HCT116 (cell line): ENCODE data around the gene APBA1. TPM values are rescaled to one million over a fixed set of nuclear protein-coding genes. Genes with fewer than 3 reads are reported as not detected.

Experiments
- ATAC-seq: fragments of 200-7000 bp; cut with Tn5 transposase; 2 replicates; pipeline ENCODE4 v1.9.1; 2020; ENCODE audit warnings: mild to moderate bottlenecking, moderate library complexity
- BruUV-seq: library from RNA; stranded (reverse); fragments of 400-500 nt; replicated peaks from 2 replicates; lab custom pipeline; 2021; lab: Mats Ljungman, UMichigan
- CTCF ChIA-PET: fragments of 300-600 bp; sonication (Branson Sonifier 250); formaldehyde crosslinking; loops from one replicate; lab custom pipeline; 2021; ENCODE audit warnings: antibody characterized with exemption; lab: Charles Lee
- POLR2A ChIA-PET: fragments of 300-600, 350-600 bp; sonication (Branson Sonifier 250); formaldehyde crosslinking; loops from one replicate; lab custom pipeline; 2021; ENCODE audit warnings: antibody characterized with exemption; lab: Charles Lee
- RAD21 ChIA-PET, 2 experiments: fragments of 300-600 bp; sonication (Branson Sonifier 250); formaldehyde crosslinking; loops; one replicate each; lab custom pipeline; 2023; ENCODE audit warnings: low total read pairs in 2 of 2; ENCODE audit not compliant: uncharacterized antibody in 2 of 2, unreplicated experiment in 2 of 2, low non-redundant PET in 1 of 2; lab: Charles Lee
- DNase-seq: peaks from one replicate; pipeline ENCODE4 v3.0.0-alpha.2; 2010; ENCODE audit warnings: low read depth, low spot score
- H2AFZ ChIP-seq: fragments of 200-600 bp; shearing (Covaris generic), sonication (generic); 2 replicates; pipeline ENCODE4 v1.6.1; 2017; ENCODE audit warnings: low read depth, mixed run types, mixed read lengths, antibody characterized with exemption, low read length; ENCODE audit not compliant: poor library complexity, severe bottlenecking
- H3K27ac ChIP-seq: 2 replicates; pipeline ENCODE4 v1.5.1; 2012; ENCODE audit warnings: low read depth, low read length
- H3K27me3 ChIP-seq: fragments of 200-600 bp; sonication (generic); 2 replicates; pipeline ENCODE4 v1.6.1; 2016; ENCODE audit warnings: mixed run types, low read length, mixed read lengths; ENCODE audit not compliant: insufficient read depth
- H3K36me3 ChIP-seq, 2 experiments: fragments of 200-500 bp in 1 of 2; fragments of 200-600 bp in 1 of 2; sonication (Bioruptor generic) in 1 of 2; sonication (generic) in 1 of 2; 2 replicates each; pipeline versions ENCODE4 v1.5.1 to v1.6.1; 2014 to 2016; ENCODE audit warnings: low read length in 2 of 2, inconsistent platforms in 1 of 2, mixed read lengths in 1 of 2, mixed run types in 1 of 2; ENCODE audit not compliant: insufficient read depth in 2 of 2, control insufficient read depth in 1 of 2
- H3K4me1 ChIP-seq, 2 experiments: fragments of 200-600 bp in 1 of 2; sonication (generic) in 1 of 2; 2 replicates each; pipeline versions ENCODE4 v1.5.1 to v1.6.1; 2012 to 2017; ENCODE audit warnings: low read length in 2 of 2, inconsistent platforms in 1 of 2, mild to moderate bottlenecking in 1 of 2, mixed read lengths in 1 of 2, mixed run types in 1 of 2, moderate library complexity in 1 of 2; ENCODE audit not compliant: insufficient read depth in 2 of 2, control insufficient read depth in 1 of 2
- H3K4me2 ChIP-seq: fragments of 200-600 bp; sonication (generic); 2 replicates; pipeline ENCODE4 v1.6.1; 2017; ENCODE audit warnings: mixed run types, low read length, mixed read lengths
- H3K4me3 ChIP-seq, 2 experiments: fragments of 200-600 bp in 1 of 2; sonication (generic) in 1 of 2; replicated peaks in 1 of 2; 2 replicates each; pipeline ENCODE4 v1.5.1; 2011 to 2016; ENCODE audit warnings: low read length in 2 of 2, control low read depth in 1 of 2, low read depth in 1 of 2, mild to moderate bottlenecking in 1 of 2, mixed read lengths in 1 of 2, mixed run types in 1 of 2
- H3K79me2 ChIP-seq: fragments of 200-600 bp; sonication (generic); 2 replicates; pipeline ENCODE4 v1.6.1; 2017; ENCODE audit warnings: mild to moderate bottlenecking, mixed run types, low read length, moderate library complexity, mixed read lengths; ENCODE audit not compliant: insufficient read depth
- H3K9ac ChIP-seq: fragments of 200-600 bp; sonication (generic); 2 replicates; pipeline ENCODE4 v1.6.1; 2016; ENCODE audit warnings: low read length, mixed read lengths
- H3K9me2 ChIP-seq: fragments of 200-600 bp; sonication (generic), shearing (Covaris generic); 2 replicates; pipeline ENCODE4 v1.6.1; 2017; ENCODE audit warnings: mixed run types, mild to moderate bottlenecking, moderate library complexity; ENCODE audit not compliant: insufficient read depth
- H3K9me3 ChIP-seq, 2 experiments: fragments of 200-500 bp in 1 of 2; fragments of 200-600 bp in 1 of 2; sonication (Bioruptor generic) in 1 of 2; sonication (generic) in 1 of 2; 2 replicates each; pipeline ENCODE4 v1.6.1; 2014 to 2017; ENCODE audit warnings: low read length in 2 of 2, mixed read lengths in 2 of 2, inconsistent platforms in 1 of 2, low read depth in 1 of 2, mild to moderate bottlenecking in 1 of 2, mixed run types in 1 of 2, moderate library complexity in 1 of 2; ENCODE audit not compliant: control insufficient read depth in 1 of 2, insufficient read depth in 1 of 2
- H4K20me1 ChIP-seq: fragments of 200-600 bp; sonication (generic), shearing (Covaris generic); 2 replicates; pipeline ENCODE4 v1.6.1; 2017; ENCODE audit warnings: mixed run types, mild to moderate bottlenecking, moderate library complexity; ENCODE audit not compliant: insufficient read depth
- CBX3 ChIP-seq: IDR thresholded peaks from 2 replicates; pipeline ENCODE4 v1.6.1; 2012; ENCODE audit warnings: low read depth
- CEBPB ChIP-seq: IDR thresholded peaks from 2 replicates; pipeline ENCODE4 v1.6.1; 2012; ENCODE audit warnings: low read depth
- EGR1 ChIP-seq: IDR thresholded peaks from 2 replicates; pipeline ENCODE4 v1.6.1; 2012; ENCODE audit warnings: low read depth
- EZH2 ChIP-seq: fragments of 200-600 bp; sonication (generic); IDR thresholded peaks from 2 replicates; pipeline ENCODE4 v1.6.1; 2017; ENCODE audit warnings: antibody characterized with exemption, mixed run types
- POLR2A ChIP-seq: IDR thresholded peaks from 2 replicates; pipeline ENCODE4 v1.7.0; 2011; ENCODE audit warnings: borderline replicate concordance; ENCODE audit not compliant: insufficient read depth, insufficient read length; ENCODE audit errors: extremely low read depth
- RAD21 ChIP-seq: IDR thresholded peaks from 2 replicates; pipeline ENCODE4 v1.6.1; 2012; ENCODE audit warnings: low read depth, mild to moderate bottlenecking
- YY1 ChIP-seq: IDR thresholded peaks from 2 replicates; pipeline ENCODE4 v1.6.1; 2011; ENCODE audit warnings: low read length, low read depth, moderate library complexity, mild to moderate bottlenecking; ENCODE audit not compliant: insufficient replicate concordance; ENCODE audit errors: extremely low read depth
- ZFX ChIP-seq: fragments of 450-650 bp; IDR thresholded peaks from 2 replicates; pipeline ENCODE4 v1.6.1; 2017
- ZNF274 ChIP-seq: fragments of 200-500 bp; sonication (Bioruptor generic); IDR thresholded peaks from 2 replicates; pipeline ENCODE4 v1.6.1; 2014; ENCODE audit warnings: mild to moderate bottlenecking, low read depth, low read length, inconsistent platforms
- intact Hi-C: fragments of 100-400 bp; cut with micrococcal nuclease; formaldehyde crosslinking; loops from 2 replicates; pipeline ENCODE4 v1.10.0; 2022
- total RNA-seq: library from RNA; stranded (reverse); gene quantifications from one replicate; pipeline ENCODE4 v1.2.1, GENCODE V29; 2021; ENCODE audit not compliant: unreplicated experiment

The APBA1 gene
- total RNA-seq, 1 experiment from 2014 or later = 0.20 TPM

DNA sequence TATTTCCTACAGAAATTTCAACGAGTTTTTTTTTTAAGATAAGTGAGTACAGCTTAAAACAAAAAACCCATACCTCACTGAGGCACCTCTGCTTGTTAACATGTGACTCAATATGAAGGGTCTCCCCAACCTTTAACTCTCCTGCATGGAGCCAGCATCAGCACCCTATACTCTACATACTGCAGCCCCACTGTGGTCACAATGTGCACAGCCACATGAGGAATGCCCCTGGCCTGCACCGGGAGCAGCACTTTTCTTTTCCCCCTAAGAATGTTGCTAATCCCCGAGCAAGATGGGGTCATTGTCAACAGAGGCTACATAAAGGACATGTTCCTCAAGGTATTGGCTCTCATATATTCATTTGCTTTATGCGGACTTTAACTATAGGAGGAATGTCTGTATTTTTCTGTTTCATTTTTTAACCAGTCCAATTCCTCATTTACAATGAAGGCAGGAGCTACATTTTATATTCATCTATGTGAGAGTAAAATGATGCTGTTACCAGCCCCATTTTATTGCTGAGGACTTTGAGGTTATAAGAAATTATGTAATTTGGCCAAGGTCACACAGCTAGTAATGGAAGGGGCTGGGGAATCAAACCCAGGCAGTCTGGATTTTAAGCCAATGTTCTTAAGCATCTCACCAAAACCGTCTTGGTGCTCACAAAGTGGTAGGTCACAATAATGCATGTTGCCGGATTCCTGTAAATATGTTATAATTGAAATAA lies 93.0 kb downstream of the APBA1 start:
- peaks cover 22% of the 10 kb centered on the region for H3K27me3 ChIP-seq
- H3K9ac ChIP-seq = no peak overlapping the region
- DNase-seq (no peak), ATAC-seq (no peak)
- H3K36me3 ChIP-seq = no peaks in the 10 kb centered on the region
- BruUV-seq = no TSS peak
- H3K9me2 ChIP-seq = no peaks in the 10 kb centered on the region
- no peak overlapping the region for H3K4me3 ChIP-seq
- H2AFZ ChIP-seq = no peak overlapping the region
- ChIA-PET POLR2A (no interaction called here), CTCF (no interaction called here), RAD21 (no interaction called here)
- intact Hi-C loops = no loop called here
- no peaks in the 10 kb centered on the region for H3K4me1 ChIP-seq
- no peaks in the 10 kb centered on the region for H3K9me3 ChIP-seq
- no peak overlapping the region for H3K4me2 ChIP-seq
- no peaks in the 10 kb centered on the region for H3K79me2 ChIP-seq
- no peak for TF ChIP-seq ZFX
- TF ChIP-seq YY1 = no peak
- no peaks in the 10 kb centered on the region for H4K20me1 ChIP-seq
- H3K27ac ChIP-seq = no peak overlapping the region

DNA sequence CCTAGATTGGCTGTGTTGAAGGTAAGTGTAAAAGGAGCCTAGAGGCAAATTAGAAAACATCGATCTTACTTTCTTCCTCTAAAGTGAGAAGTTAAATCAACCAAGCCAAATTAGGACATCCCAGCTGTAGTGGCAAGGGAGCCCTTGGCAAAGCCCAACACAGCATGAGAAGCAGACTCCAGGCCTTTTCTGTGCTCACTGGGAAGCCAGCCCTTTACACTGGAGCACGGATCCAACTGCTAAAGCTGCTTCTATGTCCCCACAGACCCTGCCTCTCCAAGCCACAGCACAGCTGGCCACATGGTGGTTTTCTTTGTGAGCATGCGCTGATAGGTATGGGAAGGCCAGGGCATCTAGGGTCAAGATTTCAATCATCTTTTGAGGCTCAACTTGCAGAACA lies 94.1 kb downstream of the APBA1 start:
- no peak overlapping the region for H3K9ac ChIP-seq
- no peaks in the 10 kb centered on the region for H3K9me2 ChIP-seq
- H3K4me1 ChIP-seq = no peaks in the 10 kb centered on the region
- H3K9me3 ChIP-seq = no peaks in the 10 kb centered on the region
- no peak for DNase-seq
- POLR2A ChIA-PET = no interaction called here
- no TSS peak for BruUV-seq
- RAD21 ChIA-PET = no interaction called here
- no peaks in the 10 kb centered on the region for H4K20me1 ChIP-seq
- no peaks in the 10 kb centered on the region for H3K79me2 ChIP-seq
- H3K36me3 ChIP-seq = no peaks in the 10 kb centered on the region
- no peak for TF ChIP-seq CBX3
- no peak for TF ChIP-seq RAD21
- TF ChIP-seq POLR2A = no peak
- TF ChIP-seq EZH2 = no peak
- no peak for TF ChIP-seq EGR1
- no peak for TF ChIP-seq YY1
- no peak for TF ChIP-seq ZNF274
- no peak for TF ChIP-seq CEBPB
- H3K27ac ChIP-seq = no peak overlapping the region
- no peak overlapping the region for H2AFZ ChIP-seq
- ATAC-seq = no peak
- no peak overlapping the region for H3K4me2 ChIP-seq
- intact Hi-C loops = no loop called here
- H3K4me3 ChIP-seq = no peak overlapping the region
- H3K27me3 ChIP-seq = peaks cover 21% of the 10 kb centered on the region
- CTCF ChIA-PET = no interaction called here
